Measurements from ENCODE around the gene CATSPERD. TPM values are rescaled to one million over a fixed set of nuclear protein-coding genes. Genes with fewer than 3 reads are reported as not detected.
"Not testable (repeated sequence)": the region's sequence is repeated elsewhere in the genome, so short reads cannot be mapped to it uniquely, and the experiment has no call there.

CATSPERD gene
- total RNA-seq, 1 experiment from 2014 or later = not detected

- DNase-seq = no peak
- CTCF ChIA-PET = no interaction called here
Observed at GRCh38 chr19:5727453-5728050, 7.1 kb downstream of the CATSPERD start.

DNA sequence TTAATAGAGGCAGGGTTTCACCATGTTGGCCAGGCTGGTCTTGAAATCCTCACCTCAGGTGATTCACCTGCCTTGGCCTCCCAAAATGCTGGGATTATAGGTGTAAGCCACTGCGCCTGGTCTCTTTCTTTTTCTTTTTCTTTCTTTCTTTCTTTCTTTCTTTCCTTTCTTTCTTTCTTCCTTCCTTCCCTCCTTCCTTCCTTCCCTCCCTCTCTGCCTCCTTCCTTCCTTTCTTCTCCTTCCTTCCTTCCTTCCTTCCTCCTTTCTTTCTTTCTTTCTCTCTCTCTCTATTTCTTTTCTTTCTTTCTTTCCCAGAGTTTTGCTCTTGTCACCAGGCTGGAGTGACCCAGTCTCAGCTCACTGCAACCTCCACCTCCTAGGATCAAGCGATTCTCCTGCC lies 12.7 kb downstream of the CATSPERD start:
- H3K4me1 Mint-ChIP-seq (ENCODE audit: low read depth, unreplicated experiment); H3K36me3 Mint-ChIP-seq (ENCODE audit: insufficient read depth, unreplicated experiment); intact Hi-C loops (cut with micrococcal nuclease; ENCODE audit: unreplicated experiment); H3K27ac Mint-ChIP-seq (ENCODE audit: unreplicated experiment); H3K9me3 Mint-ChIP-seq (ENCODE audit: low read depth, unreplicated experiment); CTCF ChIA-PET; H3K4me3 Mint-ChIP-seq (ENCODE audit: low read depth, unreplicated experiment); DNase-seq; BruUV-seq (replicated peaks): not testable (repeated sequence)
- H3K27me3 Mint-ChIP-seq (ENCODE audit: unreplicated experiment) = peaks cover 14% of the 10 kb centered on the region

More at GRCh38 chr19:5727453-5728050, 7.1 kb downstream of the CATSPERD start:
- no peaks in the 10 kb centered on the region for H3K9me3 Mint-ChIP-seq (ENCODE audit: low read depth, unreplicated experiment)
- no peak overlapping the region for H3K27ac Mint-ChIP-seq (ENCODE audit: unreplicated experiment)
- H3K27me3 Mint-ChIP-seq (ENCODE audit: unreplicated experiment) = peaks cover under 1% of the 10 kb centered on the region
- no peak overlapping the region for H3K4me3 Mint-ChIP-seq (ENCODE audit: low read depth, unreplicated experiment)
- H3K4me1 Mint-ChIP-seq (ENCODE audit: low read depth, unreplicated experiment) = no peaks in the 10 kb centered on the region
- no TSS peak for BruUV-seq (replicated peaks)
- H3K36me3 Mint-ChIP-seq (ENCODE audit: insufficient read depth, unreplicated experiment) = no peaks in the 10 kb centered on the region
- TF ChIP-seq, protein P1, sequence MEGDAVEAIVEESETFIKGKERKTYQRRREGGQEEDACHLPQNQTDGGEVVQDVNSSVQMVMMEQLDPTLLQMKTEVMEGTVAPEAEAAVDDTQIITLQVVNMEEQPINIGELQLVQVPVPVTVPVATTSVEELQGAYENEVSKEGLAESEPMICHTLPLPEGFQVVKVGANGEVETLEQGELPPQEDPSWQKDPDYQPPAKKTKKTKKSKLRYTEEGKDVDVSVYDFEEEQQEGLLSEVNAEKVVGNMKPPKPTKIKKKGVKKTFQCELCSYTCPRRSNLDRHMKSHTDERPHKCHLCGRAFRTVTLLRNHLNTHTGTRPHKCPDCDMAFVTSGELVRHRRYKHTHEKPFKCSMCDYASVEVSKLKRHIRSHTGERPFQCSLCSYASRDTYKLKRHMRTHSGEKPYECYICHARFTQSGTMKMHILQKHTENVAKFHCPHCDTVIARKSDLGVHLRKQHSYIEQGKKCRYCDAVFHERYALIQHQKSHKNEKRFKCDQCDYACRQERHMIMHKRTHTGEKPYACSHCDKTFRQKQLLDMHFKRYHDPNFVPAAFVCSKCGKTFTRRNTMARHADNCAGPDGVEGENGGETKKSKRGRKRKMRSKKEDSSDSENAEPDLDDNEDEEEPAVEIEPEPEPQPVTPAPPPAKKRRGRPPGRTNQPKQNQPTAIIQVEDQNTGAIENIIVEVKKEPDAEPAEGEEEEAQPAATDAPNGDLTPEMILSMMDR (IDR thresholded peaks at IDR 0.05; ENCODE audit: unreplicated experiment) = no peak
- intact Hi-C loops (cut with micrococcal nuclease; ENCODE audit: unreplicated experiment) = no loop called here

- Mint-ChIP-seq H3K9me3 (ENCODE audit: low read depth, unreplicated experiment) (no peaks in the 10 kb centered on the region), H3K4me3 (ENCODE audit: low read depth, unreplicated experiment) (no peak overlapping the region), H3K27ac (ENCODE audit: unreplicated experiment) (no peak overlapping the region), H3K36me3 (ENCODE audit: insufficient read depth, unreplicated experiment) (no peaks in the 10 kb centered on the region), H3K4me1 (ENCODE audit: low read depth, unreplicated experiment) (no peaks in the 10 kb centered on the region), H3K27me3 (ENCODE audit: unreplicated experiment) (peaks cover 19% of the 10 kb centered on the region)
- CTCF ChIA-PET = no interaction called here
- TF ChIP-seq, protein P1 (IDR thresholded peaks at IDR 0.05; ENCODE audit: unreplicated experiment) = no peak
- DNase-seq = no peak
- no TSS peak for BruUV-seq (replicated peaks)
- intact Hi-C loops (cut with micrococcal nuclease; ENCODE audit: unreplicated experiment) = no loop called here
Observed at GRCh38 chr19:5738423-5738822, 18.0 kb downstream of the CATSPERD start.

DNA sequence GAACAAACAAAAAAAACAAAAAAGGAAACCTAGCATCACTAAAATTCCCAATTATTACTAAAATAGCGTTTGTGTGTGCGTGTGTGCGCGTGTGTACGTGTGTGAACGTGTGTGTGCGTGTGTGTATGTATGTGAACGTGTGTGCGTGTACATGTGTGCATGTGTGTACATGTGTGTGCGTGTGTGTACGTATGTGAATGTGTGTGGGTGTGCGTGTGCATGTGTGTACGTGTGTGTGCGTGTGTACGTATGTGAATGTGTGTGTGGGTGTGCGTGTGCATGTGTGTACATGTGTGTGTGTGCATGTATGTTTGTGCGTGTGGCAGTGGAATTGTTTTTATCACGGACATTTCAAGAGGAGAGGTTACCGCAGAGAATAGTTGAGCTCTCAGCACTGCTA lies 21.6 kb downstream of the CATSPERD start:
- TF ChIP-seq, protein P1 (IDR thresholded peaks at IDR 0.05; ENCODE audit: unreplicated experiment) = no peak
- intact Hi-C loops (cut with micrococcal nuclease; ENCODE audit: unreplicated experiment) = no loop called here
- Mint-ChIP-seq H3K36me3 (ENCODE audit: insufficient read depth, unreplicated experiment) (no peaks in the 10 kb centered on the region), H3K4me1 (ENCODE audit: low read depth, unreplicated experiment) (no peaks in the 10 kb centered on the region), H3K9me3 (ENCODE audit: low read depth, unreplicated experiment) (no peaks in the 10 kb centered on the region), H3K27ac (ENCODE audit: unreplicated experiment) (no peak overlapping the region), H3K27me3 (ENCODE audit: unreplicated experiment) (peaks cover 21% of the 10 kb centered on the region), H3K4me3 (ENCODE audit: low read depth, unreplicated experiment) (no peak overlapping the region)
- CTCF ChIA-PET = no interaction called here
- no peak for DNase-seq
- no TSS peak for BruUV-seq (replicated peaks)

DNA sequence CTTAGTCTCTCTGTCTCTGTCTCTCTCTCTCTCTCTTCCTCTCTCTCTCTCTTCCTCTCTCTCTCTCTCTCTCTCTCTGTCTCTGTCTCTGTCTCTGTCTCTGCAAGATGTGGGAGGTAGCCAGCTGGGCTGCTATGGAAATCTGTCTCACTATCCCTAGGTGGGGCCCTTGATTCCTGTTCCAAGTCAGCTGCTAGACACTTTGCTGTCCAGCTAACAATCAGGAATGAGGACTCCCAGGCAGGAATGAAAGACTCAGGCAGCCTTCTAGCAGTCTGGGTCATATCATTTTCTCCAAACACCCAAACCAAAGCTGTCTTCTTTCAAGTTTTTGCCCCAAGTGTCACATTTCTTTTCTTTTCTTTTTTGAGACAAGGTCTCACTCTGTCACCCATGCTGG lies 23.2 kb downstream of the CATSPERD start:
- BruUV-seq (replicated peaks) = no TSS peak
- no peak overlapping the region for H3K4me3 Mint-ChIP-seq (ENCODE audit: low read depth, unreplicated experiment)
- CTCF ChIA-PET = no interaction called here
- peaks cover 21% of the 10 kb centered on the region for H3K27me3 Mint-ChIP-seq (ENCODE audit: unreplicated experiment)
- H3K27ac Mint-ChIP-seq (ENCODE audit: unreplicated experiment) = no peak overlapping the region
- no peaks in the 10 kb centered on the region for H3K36me3 Mint-ChIP-seq (ENCODE audit: insufficient read depth, unreplicated experiment)
- intact Hi-C loops (cut with micrococcal nuclease; ENCODE audit: unreplicated experiment) = no loop called here
- TF ChIP-seq, protein P1 (IDR thresholded peaks at IDR 0.05; ENCODE audit: unreplicated experiment) = no peak
- H3K4me1 Mint-ChIP-seq (ENCODE audit: low read depth, unreplicated experiment) = no peaks in the 10 kb centered on the region
- no peak for DNase-seq
- no peaks in the 10 kb centered on the region for H3K9me3 Mint-ChIP-seq (ENCODE audit: low read depth, unreplicated experiment)

DNA sequence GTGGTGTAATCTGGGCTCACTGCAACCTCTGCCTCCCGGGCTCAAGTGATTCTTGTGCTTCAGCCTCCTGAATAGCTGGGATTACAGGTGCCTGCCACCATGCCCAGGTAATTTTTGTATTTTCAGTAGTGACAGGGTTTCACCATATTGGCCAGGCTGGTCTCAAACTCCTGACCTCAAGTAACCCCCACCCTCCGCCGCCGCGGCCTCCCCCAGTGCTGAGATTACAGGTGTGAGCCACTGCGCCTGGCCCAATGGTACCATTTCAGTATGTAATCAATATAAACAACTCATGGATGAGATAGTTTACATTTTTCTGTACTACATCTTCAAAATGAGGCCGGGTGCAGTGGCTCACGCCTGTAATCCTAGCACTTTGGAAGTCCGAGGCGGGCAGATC lies 24.6 kb downstream of the CATSPERD start:
- intact Hi-C loops (cut with micrococcal nuclease; ENCODE audit: unreplicated experiment); BruUV-seq (replicated peaks); H3K9me3 Mint-ChIP-seq (ENCODE audit: low read depth, unreplicated experiment); DNase-seq; H3K4me1 Mint-ChIP-seq (ENCODE audit: low read depth, unreplicated experiment); H3K36me3 Mint-ChIP-seq (ENCODE audit: insufficient read depth, unreplicated experiment); CTCF ChIA-PET; H3K27ac Mint-ChIP-seq (ENCODE audit: unreplicated experiment); H3K4me3 Mint-ChIP-seq (ENCODE audit: low read depth, unreplicated experiment): not testable (repeated sequence)
- H3K27me3 Mint-ChIP-seq (ENCODE audit: unreplicated experiment) = peaks cover 21% of the 10 kb centered on the region

DNA sequence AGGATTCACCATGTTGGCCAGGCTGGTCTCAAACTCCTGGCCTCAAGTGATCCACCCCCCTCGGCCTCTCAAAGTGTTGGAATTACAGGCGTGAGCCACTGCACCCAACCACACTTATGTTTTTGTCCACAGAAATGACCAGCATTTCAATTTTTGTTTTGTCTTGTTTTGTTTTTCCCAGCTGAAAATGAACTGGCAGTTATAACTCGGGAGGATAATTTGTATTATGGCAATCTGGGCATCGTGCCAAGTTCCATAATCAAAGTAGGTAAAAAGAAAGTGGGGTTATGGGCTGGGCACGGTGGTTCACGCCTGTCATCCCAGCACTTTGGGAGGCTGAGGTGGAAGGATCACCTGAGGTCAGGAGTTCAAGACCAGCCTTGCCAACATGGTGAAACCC lies 28.5 kb downstream of the CATSPERD start:
- DNase-seq; BruUV-seq (replicated peaks); H3K27me3 Mint-ChIP-seq (ENCODE audit: unreplicated experiment); H3K9me3 Mint-ChIP-seq (ENCODE audit: low read depth, unreplicated experiment); H3K36me3 Mint-ChIP-seq (ENCODE audit: insufficient read depth, unreplicated experiment); H3K4me3 Mint-ChIP-seq (ENCODE audit: low read depth, unreplicated experiment); intact Hi-C loops (cut with micrococcal nuclease; ENCODE audit: unreplicated experiment); H3K27ac Mint-ChIP-seq (ENCODE audit: unreplicated experiment); H3K4me1 Mint-ChIP-seq (ENCODE audit: low read depth, unreplicated experiment): not testable (repeated sequence)
- CTCF ChIA-PET = interaction anchor here (0.7 kb wide), 1 partner anchor 55 kb away, joined by 6 read pairs; no protein-coding TSS in a partner anchor

Data from Calu3 (cell line).